Testis (tissue), 2 donors: ENCODE measurements around the gene CBFA2T3.

Source experiments
- POLR2A ChIP-seq: fragments of 450-650 bp; IDR thresholded peaks from one replicate; pipeline ENCODE4 v1.6.1; 2017; ENCODE audit warnings: antibody characterized with exemption, mild to moderate bottlenecking, moderate library complexity
- TF ChIP-seq, protein P1 (sequence below), 3 experiments: fragments of 450-650 bp in 2 of 3; fragments of 200-600 bp in 1 of 3; sonication (generic) in 1 of 3; IDR thresholded peaks; one replicate each; pipeline ENCODE4 v1.5.1; 2016 to 2019; ENCODE audit warnings: antibody characterized with exemption in 3 of 3, mild to moderate bottlenecking in 2 of 3, moderate library complexity in 1 of 3

- no peak for TF ChIP-seq POLR2A
- TF ChIP-seq, protein P1, sequence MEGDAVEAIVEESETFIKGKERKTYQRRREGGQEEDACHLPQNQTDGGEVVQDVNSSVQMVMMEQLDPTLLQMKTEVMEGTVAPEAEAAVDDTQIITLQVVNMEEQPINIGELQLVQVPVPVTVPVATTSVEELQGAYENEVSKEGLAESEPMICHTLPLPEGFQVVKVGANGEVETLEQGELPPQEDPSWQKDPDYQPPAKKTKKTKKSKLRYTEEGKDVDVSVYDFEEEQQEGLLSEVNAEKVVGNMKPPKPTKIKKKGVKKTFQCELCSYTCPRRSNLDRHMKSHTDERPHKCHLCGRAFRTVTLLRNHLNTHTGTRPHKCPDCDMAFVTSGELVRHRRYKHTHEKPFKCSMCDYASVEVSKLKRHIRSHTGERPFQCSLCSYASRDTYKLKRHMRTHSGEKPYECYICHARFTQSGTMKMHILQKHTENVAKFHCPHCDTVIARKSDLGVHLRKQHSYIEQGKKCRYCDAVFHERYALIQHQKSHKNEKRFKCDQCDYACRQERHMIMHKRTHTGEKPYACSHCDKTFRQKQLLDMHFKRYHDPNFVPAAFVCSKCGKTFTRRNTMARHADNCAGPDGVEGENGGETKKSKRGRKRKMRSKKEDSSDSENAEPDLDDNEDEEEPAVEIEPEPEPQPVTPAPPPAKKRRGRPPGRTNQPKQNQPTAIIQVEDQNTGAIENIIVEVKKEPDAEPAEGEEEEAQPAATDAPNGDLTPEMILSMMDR (IDR thresholded peaks at IDR 0.05) = no peak
Measured at GRCh38 chr16:88837806-88838205, 139.2 kb downstream of the CBFA2T3 start.
